ENCODE measurements around the gene CEP97.

Gene CEP97

GRCh38 chr3:101801174-101801573 is 76.8 kb downstream of the CEP97 start:
- no peaks in the 10 kb centered on the region for H3K9me3 ChIP-seq (ENCODE audit: control insufficient read depth in 5 of 5, low read length in 5 of 5)
- no peaks in the 10 kb centered on the region for H3K27me3 ChIP-seq (ENCODE audit: control insufficient read depth in 5 of 5, insufficient read depth in 4 of 5, low read length in 5 of 5)
- H3K4me3 ChIP-seq (ENCODE audit: low read depth in 1 of 5, low read length in 5 of 5) = no peak overlapping the region
- no peak overlapping the region for H3K9ac ChIP-seq (ENCODE audit: low read length in 5 of 5)
- no peak overlapping the region for H3K27ac ChIP-seq (ENCODE audit: low read depth, low read length)
- peaks cover 0 to 3% (median 0%) of the 10 kb centered on the region in 5 donors for H3K4me1 ChIP-seq (ENCODE audit: control insufficient read depth in 5 of 5, insufficient read depth in 5 of 5, low read length in 5 of 5)
- peaks cover 0 to 14% (median 11%) of the 10 kb centered on the region in 5 donors for H3K36me3 ChIP-seq (ENCODE audit: control insufficient read depth in 5 of 5, insufficient read depth in 5 of 5, low read length in 5 of 5)

DNA sequence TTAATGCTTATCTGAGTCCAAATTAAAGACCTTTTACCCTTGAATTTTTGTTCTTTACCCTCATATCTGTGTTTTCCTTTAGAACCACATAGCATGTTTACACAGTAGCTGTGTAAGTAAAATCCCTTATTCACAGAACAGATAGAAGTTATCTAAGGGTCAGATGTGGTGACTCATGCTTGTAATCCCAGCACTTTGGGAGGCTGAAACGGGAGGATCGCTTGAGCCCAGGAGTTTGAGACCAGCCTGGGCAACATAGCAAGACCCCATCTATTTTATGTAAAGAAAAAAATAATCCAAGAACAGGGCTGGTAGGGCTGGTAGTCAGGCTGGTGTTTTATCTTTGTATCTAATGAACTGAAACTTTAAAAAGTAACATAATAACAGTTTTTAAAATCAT is 77.8 kb downstream of the CEP97 start:
- H3K36me3 ChIP-seq (ENCODE audit: control insufficient read depth in 5 of 5, insufficient read depth in 5 of 5, low read length in 5 of 5) = peaks cover 0 to 12% (median 10%) of the 10 kb centered on the region in 5 donors
- H3K9me3 ChIP-seq (ENCODE audit: control insufficient read depth in 5 of 5, low read length in 5 of 5) = no peaks in the 10 kb centered on the region
- no peaks in the 10 kb centered on the region for H3K27me3 ChIP-seq (ENCODE audit: control insufficient read depth in 5 of 5, insufficient read depth in 4 of 5, low read length in 5 of 5)
- no peak overlapping the region for H3K4me3 ChIP-seq (ENCODE audit: low read depth in 1 of 5, low read length in 5 of 5)
- no peak overlapping the region for H3K9ac ChIP-seq (ENCODE audit: low read length in 5 of 5)
- H3K4me1 ChIP-seq (ENCODE audit: control insufficient read depth in 5 of 5, insufficient read depth in 5 of 5, low read length in 5 of 5) = peaks cover 0 to 3% (median 0%) of the 10 kb centered on the region in 5 donors
- H3K27ac ChIP-seq (ENCODE audit: low read depth, low read length) = no peak overlapping the region

- H3K9ac ChIP-seq (ENCODE audit: low read length in 5 of 5) = no peak overlapping the region
- H3K27ac ChIP-seq (ENCODE audit: low read depth, low read length) = no peak overlapping the region
- H3K27me3 ChIP-seq (ENCODE audit: control insufficient read depth in 5 of 5, insufficient read depth in 4 of 5, low read length in 5 of 5) = no peaks in the 10 kb centered on the region
- H3K4me1 ChIP-seq (ENCODE audit: control insufficient read depth in 5 of 5, insufficient read depth in 5 of 5, low read length in 5 of 5) = peaks cover 0 to 3% (median 0%) of the 10 kb centered on the region in 5 donors
- H3K4me3 ChIP-seq (ENCODE audit: low read depth in 1 of 5, low read length in 5 of 5) = no peak overlapping the region
- H3K9me3 ChIP-seq (ENCODE audit: control insufficient read depth in 5 of 5, low read length in 5 of 5) = no peaks in the 10 kb centered on the region
- peaks cover 0 to 12% (median 10%) of the 10 kb centered on the region in 5 donors for H3K36me3 ChIP-seq (ENCODE audit: control insufficient read depth in 5 of 5, insufficient read depth in 5 of 5, low read length in 5 of 5)
These were observed 78.9 kb downstream of the CEP97 start for GRCh38 chr3:101803173-101803782.

DNA sequence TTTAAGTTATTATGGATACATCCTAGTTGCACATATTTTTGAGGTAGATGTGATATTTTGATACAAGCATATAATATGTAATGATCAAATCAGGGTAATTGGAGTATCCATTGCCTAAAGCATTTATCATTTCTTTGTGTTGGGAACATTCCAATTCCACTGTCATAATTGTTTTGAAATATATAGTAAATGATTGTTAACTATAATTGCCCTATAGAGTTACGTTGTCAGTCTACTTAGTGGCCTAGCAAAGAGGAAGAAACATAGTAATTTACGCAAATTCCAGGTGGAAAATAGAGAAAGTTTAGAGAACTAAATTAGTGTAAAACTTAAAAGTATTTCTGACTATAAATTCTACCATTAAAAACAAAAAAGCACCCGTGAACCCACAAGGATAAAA is 79.5 kb downstream of the CEP97 start:
- H3K36me3 ChIP-seq (ENCODE audit: control insufficient read depth in 5 of 5, insufficient read depth in 5 of 5, low read length in 5 of 5) = peaks cover 0 to 12% (median 10%) of the 10 kb centered on the region in 5 donors
- no peaks in the 10 kb centered on the region for H3K9me3 ChIP-seq (ENCODE audit: control insufficient read depth in 5 of 5, low read length in 5 of 5)
- no peak overlapping the region for H3K27ac ChIP-seq (ENCODE audit: low read depth, low read length)
- H3K4me3 ChIP-seq (ENCODE audit: low read depth in 1 of 5, low read length in 5 of 5) = no peak overlapping the region
- H3K4me1 ChIP-seq (ENCODE audit: control insufficient read depth in 5 of 5, insufficient read depth in 5 of 5, low read length in 5 of 5) = peaks cover 0 to 3% (median 0%) of the 10 kb centered on the region in 5 donors
- no peaks in the 10 kb centered on the region for H3K27me3 ChIP-seq (ENCODE audit: control insufficient read depth in 5 of 5, insufficient read depth in 4 of 5, low read length in 5 of 5)
- H3K9ac ChIP-seq (ENCODE audit: low read length in 5 of 5) = no peak overlapping the region

DNA sequence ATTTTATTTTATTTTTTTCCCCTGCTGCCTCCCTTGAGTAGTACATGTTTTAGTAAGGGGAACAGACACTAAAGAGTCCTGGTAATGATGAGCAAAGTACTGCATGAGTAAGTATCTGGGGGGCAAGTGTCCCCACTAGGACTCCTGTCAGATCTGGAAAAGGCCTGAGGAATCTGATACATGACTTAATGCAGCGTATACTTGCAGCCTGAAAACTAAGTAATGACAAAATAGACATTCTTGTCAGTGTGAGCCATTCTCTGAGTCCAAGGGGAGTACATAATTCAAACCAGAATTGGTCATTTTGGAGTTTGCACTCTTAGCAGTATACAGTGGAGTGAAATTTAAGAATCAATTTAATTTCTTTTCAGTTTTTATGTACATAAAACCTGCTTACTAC is 82.1 kb downstream of the CEP97 start:
- H3K27ac ChIP-seq (ENCODE audit: low read depth, low read length) = no peak overlapping the region
- H3K27me3 ChIP-seq (ENCODE audit: control insufficient read depth in 5 of 5, insufficient read depth in 4 of 5, low read length in 5 of 5) = no peaks in the 10 kb centered on the region
- H3K4me1 ChIP-seq (ENCODE audit: control insufficient read depth in 5 of 5, insufficient read depth in 5 of 5, low read length in 5 of 5) = peaks cover 0 to 11% (median 9%) of the 10 kb centered on the region in 5 donors
- H3K9me3 ChIP-seq (ENCODE audit: control insufficient read depth in 5 of 5, low read length in 5 of 5) = no peaks in the 10 kb centered on the region
- H3K4me3 ChIP-seq (ENCODE audit: low read depth in 1 of 5, low read length in 5 of 5) = no peak overlapping the region
- no peak overlapping the region for H3K9ac ChIP-seq (ENCODE audit: low read length in 5 of 5)
- peaks cover 0 to 7% (median 5%) of the 10 kb centered on the region in 5 donors for H3K36me3 ChIP-seq (ENCODE audit: control insufficient read depth in 5 of 5, insufficient read depth in 5 of 5, low read length in 5 of 5)

DNA sequence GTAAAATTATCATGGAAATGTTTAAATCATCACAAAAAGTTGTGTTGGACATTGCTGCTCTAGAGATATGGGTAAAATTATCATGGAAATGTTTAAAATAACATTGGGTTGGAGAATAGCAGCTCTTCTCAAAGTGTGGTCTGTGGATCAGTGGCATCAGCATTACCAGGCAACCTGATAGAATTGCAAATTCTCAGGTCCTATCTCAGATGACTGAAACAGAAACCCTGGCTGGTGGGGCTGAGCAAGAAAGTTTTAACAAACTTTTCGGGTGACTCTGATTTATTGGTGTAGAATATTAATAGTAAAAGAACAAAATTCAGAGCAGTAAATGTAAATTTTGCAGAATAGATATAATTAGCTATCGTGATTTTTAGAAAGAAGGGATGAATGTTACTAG is 83.5 kb downstream of the CEP97 start:
- Histone ChIP-seq H3K9me3 (ENCODE audit: control insufficient read depth in 5 of 5, low read length in 5 of 5) (no peaks in the 10 kb centered on the region), H3K4me1 (ENCODE audit: control insufficient read depth in 5 of 5, insufficient read depth in 5 of 5, low read length in 5 of 5) (peaks cover 0 to 11% (median 9%) of the 10 kb centered on the region in 5 donors), H3K27me3 (ENCODE audit: control insufficient read depth in 5 of 5, insufficient read depth in 4 of 5, low read length in 5 of 5) (no peaks in the 10 kb centered on the region), H3K9ac (ENCODE audit: low read length in 5 of 5) (no peak overlapping the region), H3K36me3 (ENCODE audit: control insufficient read depth in 5 of 5, insufficient read depth in 5 of 5, low read length in 5 of 5) (no peaks in the 10 kb centered on the region), H3K4me3 (ENCODE audit: low read depth in 1 of 5, low read length in 5 of 5) (no peak overlapping the region), H3K27ac (ENCODE audit: low read depth, low read length) (no peak overlapping the region)

GRCh38 chr3:101809178-101810021 is 85.0 kb downstream of the CEP97 start:
- no peak overlapping the region for H3K9ac ChIP-seq (ENCODE audit: low read length in 5 of 5)
- no peak overlapping the region for H3K4me3 ChIP-seq (ENCODE audit: low read depth in 1 of 5, low read length in 5 of 5)
- peaks cover 0 to 13% (median 9%) of the 10 kb centered on the region in 5 donors for H3K4me1 ChIP-seq (ENCODE audit: control insufficient read depth in 5 of 5, insufficient read depth in 5 of 5, low read length in 5 of 5)
- H3K27me3 ChIP-seq (ENCODE audit: control insufficient read depth in 5 of 5, insufficient read depth in 4 of 5, low read length in 5 of 5) = no peaks in the 10 kb centered on the region
- H3K27ac ChIP-seq (ENCODE audit: low read depth, low read length) = no peak overlapping the region
- H3K36me3 ChIP-seq (ENCODE audit: control insufficient read depth in 5 of 5, insufficient read depth in 5 of 5, low read length in 5 of 5) = no peaks in the 10 kb centered on the region
- no peaks in the 10 kb centered on the region for H3K9me3 ChIP-seq (ENCODE audit: control insufficient read depth in 5 of 5, low read length in 5 of 5)

DNA sequence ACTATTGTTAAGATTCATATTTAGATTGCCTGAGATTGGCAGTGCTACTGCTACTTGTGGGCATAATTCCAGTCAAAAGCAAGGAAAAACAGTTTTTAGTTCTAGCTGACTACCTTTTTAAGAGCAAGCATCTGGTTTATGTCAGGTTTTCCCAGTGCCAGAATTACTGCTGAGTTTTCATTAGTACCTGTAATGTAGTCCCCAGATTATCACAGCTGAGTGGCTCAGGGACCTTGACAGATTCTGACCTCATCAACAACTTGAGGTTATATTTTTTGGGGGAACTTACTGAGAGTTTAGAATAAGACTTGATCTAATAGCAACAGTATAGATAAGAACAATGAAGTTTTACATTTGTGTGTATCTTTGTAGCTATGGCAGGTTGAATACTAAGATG is 85.6 kb downstream of the CEP97 start:
- peaks cover 0 to 13% (median 9%) of the 10 kb centered on the region in 5 donors for H3K4me1 ChIP-seq (ENCODE audit: control insufficient read depth in 5 of 5, insufficient read depth in 5 of 5, low read length in 5 of 5)
- no peaks in the 10 kb centered on the region for H3K9me3 ChIP-seq (ENCODE audit: control insufficient read depth in 5 of 5, low read length in 5 of 5)
- H3K27ac ChIP-seq (ENCODE audit: low read depth, low read length) = no peak overlapping the region
- H3K27me3 ChIP-seq (ENCODE audit: control insufficient read depth in 5 of 5, insufficient read depth in 4 of 5, low read length in 5 of 5) = no peaks in the 10 kb centered on the region
- H3K36me3 ChIP-seq (ENCODE audit: control insufficient read depth in 5 of 5, insufficient read depth in 5 of 5, low read length in 5 of 5) = no peaks in the 10 kb centered on the region
- no peak overlapping the region for H3K4me3 ChIP-seq (ENCODE audit: low read depth in 1 of 5, low read length in 5 of 5)
- no peak overlapping the region for H3K9ac ChIP-seq (ENCODE audit: low read length in 5 of 5)

GRCh38 chr3:101811875-101812274 is 87.5 kb downstream of the CEP97 start:
- Histone ChIP-seq H3K9me3 (ENCODE audit: control insufficient read depth in 5 of 5, low read length in 5 of 5) (no peaks in the 10 kb centered on the region), H3K27ac (ENCODE audit: low read depth, low read length) (no peak overlapping the region), H3K4me1 (ENCODE audit: control insufficient read depth in 5 of 5, insufficient read depth in 5 of 5, low read length in 5 of 5) (peaks cover 0 to 13% (median 9%) of the 10 kb centered on the region in 5 donors), H3K27me3 (ENCODE audit: control insufficient read depth in 5 of 5, insufficient read depth in 4 of 5, low read length in 5 of 5) (no peaks in the 10 kb centered on the region), H3K36me3 (ENCODE audit: control insufficient read depth in 5 of 5, insufficient read depth in 5 of 5, low read length in 5 of 5) (peaks cover 0 to 2% (median 0%) of the 10 kb centered on the region in 5 donors), H3K4me3 (ENCODE audit: low read depth in 1 of 5, low read length in 5 of 5) (no peak overlapping the region), H3K9ac (ENCODE audit: low read length in 5 of 5) (no peak overlapping the region)

- Histone ChIP-seq H3K27me3 (ENCODE audit: control insufficient read depth in 5 of 5, insufficient read depth in 4 of 5, low read length in 5 of 5) (no peaks in the 10 kb centered on the region), H3K4me3 (ENCODE audit: low read depth in 1 of 5, low read length in 5 of 5) (no peak overlapping the region), H3K9ac (ENCODE audit: low read length in 5 of 5) (no peak overlapping the region), H3K9me3 (ENCODE audit: control insufficient read depth in 5 of 5, low read length in 5 of 5) (no peaks in the 10 kb centered on the region), H3K36me3 (ENCODE audit: control insufficient read depth in 5 of 5, insufficient read depth in 5 of 5, low read length in 5 of 5) (peaks cover 0 to 7% (median 3%) of the 10 kb centered on the region in 5 donors), H3K4me1 (ENCODE audit: control insufficient read depth in 5 of 5, insufficient read depth in 5 of 5, low read length in 5 of 5) (peaks cover 0 to 13% (median 9%) of the 10 kb centered on the region in 5 donors), H3K27ac (ENCODE audit: low read depth, low read length) (no peak overlapping the region)
These were observed 88.5 kb downstream of the CEP97 start for GRCh38 chr3:101812895-101813294.

All from subcutaneous abdominal adipose tissue (tissue), 5 donors.